T-helper 17 cell (primary cell): ENCODE measurements around the gene PRAC2. TPM values are rescaled to one million over a fixed set of nuclear protein-coding genes. Genes with fewer than 3 reads are reported as not detected.
A peak's percentile ranks its signal among the peaks of the same experiment; 100 is the strongest.

Experiments
- ATAC-seq: fragments of 150-1000 bp; cut with Tn5 transposase; 2 replicates; pipeline ENCODE4 v1.10.0; 2021; ENCODE audit warnings: mild to moderate bottlenecking, moderate library complexity
- DNase-seq, 3 donors: peaks; one replicate each; pipeline versions ENCODE4 v3.0.0 to v3.0.0-alpha.2; 2020 to 2021
- H3K9me3 ChIP-seq: one replicate; pipeline ENCODE4 v1.7.0; 2013; ENCODE audit warnings: low read length, mild to moderate bottlenecking; ENCODE audit not compliant: control insufficient read depth, poor library complexity, severe bottlenecking
- H3K27ac Mint-ChIP-seq: one replicate; pipeline ENCODE4 v1.8.0; 2022; ENCODE audit warnings: mild to moderate bottlenecking, moderate library complexity, mixed read lengths
- H3K27me3 Mint-ChIP-seq: one replicate; pipeline ENCODE4 v1.8.0; 2022; ENCODE audit warnings: mixed read lengths
- H3K36me3 Mint-ChIP-seq: one replicate; pipeline ENCODE4 v1.8.0; 2022; ENCODE audit warnings: low read depth, mixed read lengths
- H3K4me1 Mint-ChIP-seq: one replicate; pipeline ENCODE4 v1.8.0; 2022; ENCODE audit warnings: mild to moderate bottlenecking, mixed read lengths
- H3K4me3 Mint-ChIP-seq: one replicate; pipeline ENCODE4 v1.8.0; 2022; ENCODE audit warnings: mild to moderate bottlenecking, moderate library complexity, mixed read lengths
- total RNA-seq, 4 donors: library from RNA in 2 of 4; stranded (reverse) in 2 of 4; gene quantifications; one replicate each; pipeline ENCODE4 v1.2.3 and lab custom pipeline; 2022 to 2026

Gene PRAC2
- total RNA-seq, 2 donors from 2014 or later: not detected

DNA sequence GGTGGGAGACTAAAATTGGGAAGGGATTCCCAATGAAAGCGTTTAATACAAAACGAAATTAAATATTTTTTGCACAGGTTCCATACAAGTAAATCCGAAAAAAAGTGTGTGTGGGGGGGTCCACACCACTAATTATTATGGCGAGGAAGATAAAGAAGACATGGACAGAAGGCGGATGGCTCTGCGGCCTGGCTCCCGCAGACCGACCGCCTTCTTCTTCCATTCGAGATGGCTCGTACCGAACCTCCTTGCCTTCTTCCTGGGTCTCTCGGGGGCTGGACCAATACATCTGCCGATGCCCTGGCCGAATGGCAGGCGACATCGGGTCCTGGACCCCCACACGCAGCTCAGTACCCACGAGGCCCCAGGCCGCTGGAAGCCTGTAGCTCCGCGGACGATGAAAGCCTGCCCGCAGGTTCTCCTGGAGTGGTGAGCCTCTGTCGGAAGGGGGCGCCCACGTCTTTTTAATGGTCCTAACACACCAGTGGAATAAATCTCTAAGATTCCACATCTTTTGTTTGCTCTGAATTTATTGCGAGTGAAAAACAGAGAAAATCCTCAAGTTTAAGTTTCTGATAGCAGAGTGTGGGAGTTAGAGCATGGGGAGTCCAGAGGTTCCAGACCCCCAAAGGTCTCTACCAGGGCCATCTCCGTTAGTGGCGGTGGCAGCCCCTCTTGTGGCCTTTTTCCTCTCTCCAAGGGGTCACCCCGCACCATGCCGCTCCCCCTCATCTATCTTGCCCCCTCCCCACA, 1.4 kb downstream of the PRAC2 start:
- peaks cover 94% of the 10 kb centered on the region for H3K27me3 Mint-ChIP-seq
- H3K4me3 Mint-ChIP-seq: peak overlapping the region; percentile 73
- DNase-seq (peak; percentile 44 to 65 (median 55)), ATAC-seq (peak; percentile 82)
- H3K36me3 Mint-ChIP-seq: peaks cover 3% of the 10 kb centered on the region
- peak overlapping the region; percentile 79 for H3K27ac Mint-ChIP-seq
- no peaks in the 10 kb centered on the region for H3K9me3 ChIP-seq
- peaks cover 37% of the 10 kb centered on the region for H3K4me1 Mint-ChIP-seq

DNA sequence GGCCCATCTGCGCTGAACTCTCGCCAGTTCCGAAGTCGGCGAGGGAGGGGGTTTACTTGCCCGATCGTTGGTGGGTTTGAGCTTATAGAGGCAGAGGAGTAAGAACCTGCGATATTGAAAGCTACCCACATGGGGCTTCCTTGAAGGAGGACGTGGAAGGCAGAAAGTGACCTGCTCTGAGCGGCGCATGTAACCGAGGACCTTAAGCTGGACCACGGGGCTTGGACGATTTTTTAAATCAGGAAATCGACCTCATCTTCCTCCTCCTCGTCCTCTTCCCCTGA, 2.0 kb downstream of the PRAC2 start:
- H3K27ac Mint-ChIP-seq: peak overlapping the region; percentile 53
- DNase-seq: no peak
- H3K27me3 Mint-ChIP-seq: peaks cover 94% of the 10 kb centered on the region
- H3K4me3 Mint-ChIP-seq: peak overlapping the region; percentile 59
- H3K9me3 ChIP-seq: no peaks in the 10 kb centered on the region
- peaks cover 39% of the 10 kb centered on the region for H3K4me1 Mint-ChIP-seq
- peaks cover 3% of the 10 kb centered on the region for H3K36me3 Mint-ChIP-seq
- ATAC-seq: no peak

DNA sequence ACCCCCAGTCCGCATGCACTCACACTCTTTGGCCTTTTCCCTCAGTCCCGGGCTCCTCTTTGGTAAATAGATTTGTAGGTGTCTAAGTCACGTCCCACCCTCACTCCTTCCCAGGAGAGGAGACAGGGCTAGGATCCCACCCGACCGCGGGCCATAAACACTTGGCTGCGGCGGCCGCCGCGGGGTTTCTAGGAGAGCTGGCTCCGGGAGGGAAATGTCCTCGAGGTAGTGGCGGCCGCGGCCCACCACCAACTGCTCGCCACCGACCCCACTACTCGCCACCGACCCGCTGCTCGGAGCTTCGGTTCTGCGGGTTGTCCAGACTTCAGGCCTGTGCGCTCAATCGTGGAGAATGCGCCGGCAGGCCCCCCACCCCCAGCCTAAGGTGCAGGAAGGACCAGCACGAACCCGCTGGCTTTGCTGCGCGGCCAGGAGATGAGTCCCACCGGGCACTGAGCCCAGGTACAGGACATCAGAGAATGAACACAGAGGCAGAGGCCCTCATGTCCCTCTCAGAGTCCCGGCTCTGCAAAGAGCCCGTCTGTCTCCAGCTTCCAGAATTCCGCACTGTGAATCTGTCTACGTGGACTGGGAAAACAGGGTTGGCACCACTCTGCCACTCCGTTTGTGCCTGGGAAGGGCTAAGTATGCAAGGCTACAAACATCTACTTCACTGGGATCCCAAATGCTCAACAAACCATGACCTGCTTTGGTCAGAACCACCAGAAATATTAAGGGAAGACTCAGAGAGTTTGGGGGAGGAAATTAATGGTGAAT, 2.5 kb downstream of the PRAC2 start:
- Mint-ChIP-seq H3K4me1 (peaks cover 39% of the 10 kb centered on the region), H3K27me3 (peaks cover 94% of the 10 kb centered on the region), H3K36me3 (peaks cover 6% of the 10 kb centered on the region), H3K27ac (peak overlapping the region; percentile 53), H3K4me3 (peak overlapping the region; percentile 25)
- ATAC-seq: no peak
- no peaks in the 10 kb centered on the region for H3K9me3 ChIP-seq
- no peak for DNase-seq

DNA sequence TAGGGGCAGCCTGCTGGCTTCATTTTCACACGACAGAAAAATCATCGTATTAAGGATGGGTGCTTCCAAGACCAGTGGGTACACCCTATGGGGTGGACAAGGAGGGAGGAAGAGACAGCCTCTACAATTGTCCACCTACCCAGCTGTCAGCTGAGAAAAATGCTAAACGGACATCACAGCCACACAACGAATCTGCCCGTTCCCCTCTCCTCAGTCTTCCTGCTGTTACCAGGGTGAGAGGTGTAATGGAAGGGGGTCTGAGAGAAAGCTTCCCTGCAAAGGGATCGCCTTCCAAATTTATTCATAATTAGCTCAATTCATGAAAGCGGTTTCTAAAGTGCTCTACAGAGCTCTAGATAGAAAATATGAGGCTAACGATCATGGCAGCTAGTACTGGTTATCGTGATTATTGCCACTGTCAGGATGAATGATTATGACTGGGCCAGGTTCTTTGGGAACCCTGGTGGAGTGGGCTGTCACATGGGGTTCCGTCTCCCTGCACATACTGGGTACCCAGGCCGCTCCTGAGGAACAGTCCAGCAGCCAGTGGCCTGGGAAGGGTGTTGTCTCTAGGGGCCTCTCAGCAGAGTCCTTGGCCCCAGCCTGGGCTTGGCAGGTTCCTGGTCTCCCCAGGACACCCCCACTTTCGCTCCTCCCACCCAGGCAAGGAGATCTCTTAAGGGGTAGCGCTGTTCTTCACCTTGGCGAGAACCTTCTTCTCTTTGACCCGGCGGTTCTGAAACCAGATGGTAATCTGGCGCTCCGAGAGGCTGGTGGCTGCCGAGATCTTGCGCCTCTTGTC, 3.3 kb downstream of the PRAC2 start:
- H3K36me3 Mint-ChIP-seq: peaks cover 6% of the 10 kb centered on the region
- no peak for ATAC-seq
- peaks cover 37% of the 10 kb centered on the region for H3K4me1 Mint-ChIP-seq
- peak overlapping the region; percentile 82 for H3K4me3 Mint-ChIP-seq
- peaks cover 93% of the 10 kb centered on the region for H3K27me3 Mint-ChIP-seq
- H3K9me3 ChIP-seq: no peaks in the 10 kb centered on the region
- H3K27ac Mint-ChIP-seq: peak overlapping the region; percentile 53
- no peak for DNase-seq

DNA sequence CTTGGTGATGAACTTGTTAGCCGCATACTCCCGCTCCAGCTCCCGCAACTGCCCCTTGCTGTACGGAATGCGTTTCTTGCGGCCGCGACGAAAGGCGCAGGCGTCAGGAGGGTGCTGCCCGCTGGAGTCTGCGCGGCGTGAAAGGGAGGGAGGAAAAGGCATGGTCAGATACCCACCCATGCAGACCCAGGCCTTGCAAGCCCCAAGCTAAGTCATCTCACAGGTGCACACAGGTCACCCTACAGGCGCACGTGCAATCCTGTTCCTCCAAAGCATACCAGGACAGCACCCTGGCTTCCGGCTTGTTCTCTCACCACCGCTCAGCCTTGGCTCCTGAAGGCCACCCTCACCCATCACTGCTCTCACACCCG, 3.9 kb downstream of the PRAC2 start:
- H3K27me3 Mint-ChIP-seq: peaks cover 95% of the 10 kb centered on the region
- H3K9me3 ChIP-seq: peaks cover 1% of the 10 kb centered on the region
- DNase-seq (no peak), ATAC-seq (no peak)
- peak overlapping the region; percentile 82 for H3K4me3 Mint-ChIP-seq
- H3K36me3 Mint-ChIP-seq: peaks cover 6% of the 10 kb centered on the region
- H3K4me1 Mint-ChIP-seq: peaks cover 37% of the 10 kb centered on the region
- H3K27ac Mint-ChIP-seq: peak overlapping the region; percentile 41

DNA sequence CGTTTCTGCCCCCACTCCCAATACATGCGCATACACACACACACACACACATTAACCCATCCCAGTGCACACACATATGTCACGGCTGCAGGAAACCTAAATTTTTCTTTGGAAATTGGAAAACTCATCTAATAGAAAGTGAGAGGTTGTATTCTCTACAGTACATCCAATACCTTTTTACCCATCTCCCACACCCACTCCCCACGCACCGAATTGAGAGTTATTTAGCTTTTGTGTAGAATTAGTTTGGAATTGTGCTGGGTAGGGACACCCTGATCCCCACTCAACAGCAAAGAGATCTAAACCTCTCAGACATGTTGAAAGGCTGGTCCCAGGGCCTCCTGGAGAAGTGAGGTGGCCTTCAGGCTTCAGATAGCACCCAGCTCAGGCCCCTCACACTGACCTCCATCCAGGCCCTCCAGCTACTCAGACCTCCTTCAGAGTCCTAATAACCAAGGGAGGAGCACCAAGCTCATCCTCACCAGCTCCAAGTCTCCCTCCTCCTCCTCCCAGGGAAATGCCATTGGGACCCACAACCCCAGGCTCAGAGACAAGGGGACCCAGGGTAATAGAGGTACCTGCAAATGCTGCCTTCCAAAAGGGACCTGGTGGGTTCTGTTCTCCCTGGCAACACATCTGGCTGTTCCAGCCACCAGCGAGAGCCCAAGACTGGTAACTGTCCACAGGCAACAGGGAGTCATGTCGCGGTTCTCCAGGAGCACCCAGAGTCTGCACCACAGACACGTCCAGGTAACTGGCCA, 4.6 kb downstream of the PRAC2 start:
- Mint-ChIP-seq H3K36me3 (peaks cover 6% of the 10 kb centered on the region), H3K4me3 (peak overlapping the region; percentile 82), H3K4me1 (peaks cover 37% of the 10 kb centered on the region), H3K27ac (peak overlapping the region; percentile 41), H3K27me3 (peaks cover 95% of the 10 kb centered on the region)
- peaks cover 2% of the 10 kb centered on the region for H3K9me3 ChIP-seq
- ATAC-seq: no peak
- no peak for DNase-seq

DNA sequence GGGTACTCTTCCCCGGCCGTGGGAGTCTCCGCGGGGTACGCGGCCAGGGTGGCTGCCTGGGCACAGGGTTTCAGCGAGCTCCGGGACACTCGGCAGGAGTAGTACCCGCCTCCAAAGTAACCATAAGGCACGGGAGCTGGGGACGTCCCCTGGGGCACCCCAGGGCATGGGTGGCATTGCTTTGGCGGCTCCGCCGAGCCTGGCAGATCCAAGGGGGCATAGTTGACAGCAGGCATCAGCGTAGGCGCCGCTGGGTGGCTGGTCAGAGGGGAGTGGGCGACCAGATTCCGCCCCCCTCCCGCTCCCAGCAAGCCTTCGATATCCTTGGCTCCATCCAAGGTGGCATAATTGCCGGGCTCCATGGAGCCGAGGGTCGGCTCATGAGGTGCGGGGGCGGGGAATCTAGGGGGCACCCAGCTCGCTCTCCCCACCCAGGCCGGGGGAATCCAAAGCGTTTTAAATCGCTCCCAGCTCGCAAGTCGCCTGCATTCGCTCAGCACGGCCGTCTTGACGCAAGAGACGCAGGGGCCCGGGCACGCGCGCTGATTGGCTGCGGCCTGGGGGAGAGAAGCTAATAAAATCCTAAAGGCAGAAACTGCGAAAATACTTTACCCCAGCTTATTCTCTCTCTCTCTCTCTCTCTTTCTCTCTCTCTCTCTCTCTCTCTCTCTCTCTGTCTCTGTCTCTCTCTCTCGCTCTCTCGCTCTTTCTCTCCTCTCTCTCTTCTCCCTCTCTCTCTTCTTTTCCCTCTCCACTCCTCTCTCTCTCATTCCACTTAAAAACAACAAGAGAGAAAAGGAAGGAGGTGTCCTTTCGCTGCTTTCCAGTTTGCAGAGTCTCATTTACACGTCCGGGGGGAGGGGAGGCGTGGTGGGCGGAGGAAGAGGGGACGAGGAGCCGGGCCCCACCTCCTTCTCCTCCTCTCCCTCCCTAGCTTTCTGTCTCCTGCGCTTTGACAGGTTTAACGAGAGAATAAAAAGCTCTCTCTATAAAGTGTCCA, 5.5 kb downstream of the PRAC2 start, which contains the start of gene HOXB13:
HOXB13 (minus strand) TSS at position 519 of the 1,000 bp plus-strand sequence; CDS start at position 362, 157 bp downstream.
- H3K36me3 Mint-ChIP-seq: peaks cover 8% of the 10 kb centered on the region
- H3K4me1 Mint-ChIP-seq: peaks cover 36% of the 10 kb centered on the region

DNA sequence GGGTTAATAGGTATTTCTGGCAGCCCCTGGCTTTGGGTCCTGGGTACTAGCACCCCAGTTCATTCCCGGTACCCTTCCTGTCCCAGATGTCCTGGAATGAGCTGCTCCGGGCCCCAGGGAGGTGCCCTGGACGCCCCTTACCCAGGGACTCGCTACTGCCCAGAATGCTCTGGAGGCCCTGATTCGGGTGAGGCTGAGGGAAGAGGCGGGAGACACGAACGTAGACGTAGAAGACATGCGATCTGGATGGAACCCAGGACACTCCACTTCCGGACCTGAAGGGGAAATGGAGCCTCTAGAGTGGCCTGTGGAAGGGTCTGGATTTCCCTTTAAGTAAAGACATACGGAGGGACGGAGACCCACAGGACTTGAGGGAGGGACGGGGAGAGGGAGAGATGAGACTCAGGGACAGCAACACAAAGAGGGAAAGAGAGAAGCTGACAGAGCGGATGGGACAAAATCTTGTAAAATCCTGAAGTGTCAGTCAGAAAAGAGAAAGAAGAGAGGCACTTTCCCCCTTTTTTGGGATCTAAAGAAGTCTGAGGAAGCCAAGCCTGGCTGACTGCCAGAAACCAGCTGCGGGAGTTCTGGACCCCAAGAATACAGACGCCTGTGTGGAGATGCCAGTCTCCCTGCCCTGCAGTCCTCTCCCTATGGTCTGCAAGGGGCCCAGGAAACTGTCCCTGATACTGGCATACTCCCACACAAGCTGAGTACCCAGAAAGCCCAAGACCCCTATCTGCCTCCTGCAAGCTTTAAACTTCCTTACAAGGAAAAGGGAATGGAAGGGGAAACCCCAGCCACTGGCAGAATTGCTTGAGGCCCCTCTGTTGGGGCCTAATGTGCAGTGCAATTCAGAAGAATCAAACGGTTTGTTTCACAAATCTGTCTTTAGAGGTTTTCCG, 6.6 kb downstream of the PRAC2 start:
- peaks cover 10% of the 10 kb centered on the region for H3K36me3 Mint-ChIP-seq
- DNase-seq (no peak), ATAC-seq (no peak)
- H3K4me3 Mint-ChIP-seq: peak overlapping the region; percentile 1
- peaks cover 2% of the 10 kb centered on the region for H3K9me3 ChIP-seq
- H3K27me3 Mint-ChIP-seq: peaks cover 95% of the 10 kb centered on the region
- H3K4me1 Mint-ChIP-seq: peaks cover 31% of the 10 kb centered on the region
- peak overlapping the region; percentile 78 for H3K27ac Mint-ChIP-seq

More for the DNA sequence above, 5.5 kb downstream of the PRAC2 start, which contains the start of gene HOXB13:
- Mint-ChIP-seq H3K4me3 (peak within 1 kb of the TSS; percentile 82), H3K27ac (peak within 1 kb of the TSS; percentile 78), H3K27me3 (peaks cover 95% of the 10 kb centered on the region)
- peaks cover 2% of the 10 kb centered on the region for H3K9me3 ChIP-seq
- DNase-seq: no peak
- ATAC-seq: peak; percentile 46

DNA sequence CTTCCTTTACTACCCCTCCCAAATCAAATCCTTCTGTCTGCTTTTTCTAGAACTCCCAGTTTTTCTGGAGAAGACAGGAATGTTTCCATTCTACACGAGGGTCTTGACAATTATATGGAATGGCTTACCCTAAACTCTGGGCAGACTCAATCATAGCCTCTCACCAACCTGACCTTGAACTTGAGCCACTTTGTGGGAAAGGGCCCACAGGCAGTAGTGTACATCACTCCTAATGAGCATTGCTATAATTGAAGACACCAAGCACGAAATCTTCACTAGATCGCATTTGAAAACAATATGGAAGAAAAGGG, 7.2 kb downstream of the PRAC2 start:
- Mint-ChIP-seq H3K4me1 (peaks cover 27% of the 10 kb centered on the region), H3K27me3 (peaks cover 97% of the 10 kb centered on the region), H3K36me3 (peaks cover 10% of the 10 kb centered on the region), H3K4me3 (peak overlapping the region; percentile 1), H3K27ac (no peak overlapping the region)
- ATAC-seq (no peak), DNase-seq (no peak)
- H3K9me3 ChIP-seq: peaks cover 2% of the 10 kb centered on the region

DNA sequence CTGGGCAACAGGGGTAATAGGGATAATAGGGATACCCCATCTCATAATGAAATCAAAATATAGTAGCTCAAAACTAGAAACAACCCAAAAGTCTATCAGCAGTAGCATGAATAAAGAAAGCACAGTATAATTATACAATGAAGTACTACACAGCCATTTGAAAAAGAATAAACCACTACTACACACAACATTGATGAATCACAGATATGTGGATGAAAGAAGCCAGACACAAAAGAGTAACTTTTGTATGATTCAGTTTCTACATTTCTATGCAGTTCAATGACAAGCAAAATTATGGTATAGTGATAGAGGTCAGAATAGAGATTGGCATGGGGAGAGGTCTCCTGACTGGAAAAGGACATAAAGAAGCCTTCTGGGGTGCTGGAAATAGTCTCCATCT, 8.4 kb downstream of the PRAC2 start:
- Mint-ChIP-seq H3K4me1 (peaks cover 26% of the 10 kb centered on the region), H3K27ac (no peak overlapping the region), H3K27me3 (peaks cover 97% of the 10 kb centered on the region), H3K4me3 (no peak overlapping the region), H3K36me3 (peaks cover 10% of the 10 kb centered on the region)
- DNase-seq: no peak
- peaks cover 2% of the 10 kb centered on the region for H3K9me3 ChIP-seq
- ATAC-seq: no peak
